WTC11 (cell line): ENCODE data around the gene ALDOB. TPM values are rescaled to one million over a fixed set of nuclear protein-coding genes. Genes with fewer than 3 reads are reported as not detected.

Experiments used
- ATAC-seq: fragments of 200-7000 bp; cut with Tn5 transposase; 2 replicates; pipeline ENCODE4 v1.10.0; 2021; ENCODE audit warnings: mild to moderate bottlenecking, moderate library complexity
- CTCF ChIA-PET: fragments of 300-600 bp; sonication (Branson Sonifier 250); formaldehyde crosslinking; loops from one replicate; lab custom pipeline; 2021; ENCODE audit warnings: antibody characterized with exemption; lab: Charles Lee
- POLR2A ChIA-PET: fragments of 350-600 bp; sonication (Branson Sonifier 250); formaldehyde crosslinking; loops from one replicate; lab custom pipeline; 2021; ENCODE audit warnings: antibody characterized with exemption; lab: Charles Lee
- DNase-seq: peaks from one replicate; pipeline ENCODE4 v3.0.0; 2021; ENCODE audit warnings: low spot score
- H3K27ac Mint-ChIP-seq: 2 replicates; pipeline ENCODE4 v1.8.0; 2021; ENCODE audit warnings: mixed read lengths
- H3K27me3 Mint-ChIP-seq: 2 replicates; pipeline ENCODE4 v1.8.0; 2021; ENCODE audit warnings: low read depth, mild to moderate bottlenecking, moderate library complexity, mixed read lengths
- H3K36me3 Mint-ChIP-seq: 2 replicates; pipeline ENCODE4 v1.8.0; 2021; ENCODE audit warnings: mixed read lengths
- H3K4me1 Mint-ChIP-seq: 2 replicates; pipeline ENCODE4 v1.8.0; 2022; ENCODE audit warnings: mixed read lengths
- H3K4me3 Mint-ChIP-seq: 2 replicates; pipeline ENCODE4 v1.8.0; 2021; ENCODE audit warnings: mild to moderate bottlenecking, moderate library complexity, mixed read lengths
- H3K9me3 Mint-ChIP-seq: 2 replicates; pipeline ENCODE4 v1.8.0; 2021; ENCODE audit warnings: mixed read lengths
- CBFB ChIP-seq: sonication (generic); formaldehyde crosslinking; IDR thresholded peaks from 2 replicates; pipeline ENCODE4 v1.8.1; 2022; ENCODE audit warnings: mild to moderate bottlenecking, low read depth, missing genetic modification reagents
- CREM ChIP-seq: sonication (generic); formaldehyde crosslinking; IDR thresholded peaks from 2 replicates; pipeline ENCODE4 v1.8.1; 2022; ENCODE audit warnings: mild to moderate bottlenecking, missing genetic modification reagents, moderate library complexity
- ELF4 ChIP-seq: sonication (generic); formaldehyde crosslinking; IDR thresholded peaks from 2 replicates; pipeline ENCODE4 v1.8.1; 2022; ENCODE audit warnings: low read depth, mild to moderate bottlenecking, moderate library complexity, missing genetic modification reagents
- EMX1 ChIP-seq: fragments of 250-450 bp; sonication (Bioruptor Pico); IDR thresholded peaks from 2 replicates; pipeline ENCODE4 v1.8.0; 2021; ENCODE audit warnings: mild to moderate bottlenecking
- RELA ChIP-seq: sonication (generic); formaldehyde crosslinking; IDR thresholded peaks from 2 replicates; pipeline ENCODE4 v1.8.1; 2022; ENCODE audit warnings: missing genetic modification reagents, mild to moderate bottlenecking, borderline replicate concordance
- SMAD4 ChIP-seq: sonication (generic); formaldehyde crosslinking; IDR thresholded peaks from 2 replicates; pipeline ENCODE4 v1.8.0; 2022; ENCODE audit warnings: mild to moderate bottlenecking, missing genetic modification reagents
- TP53 ChIP-seq: sonication (generic); formaldehyde crosslinking; IDR thresholded peaks from 2 replicates; pipeline ENCODE4 v1.8.1; 2023; ENCODE audit warnings: mild to moderate bottlenecking, missing genetic modification reagents
- total RNA-seq: library from RNA; stranded (reverse); gene quantifications from 3 replicates; pipeline ENCODE4 v1.2.3, GENCODE V29; 2021
- TF ChIP-seq, protein P1 (sequence below): fragments of 250-450 bp; sonication (Bioruptor Pico); IDR thresholded peaks from 2 replicates; pipeline ENCODE4 v1.9.0; 2021; ENCODE audit warnings: mild to moderate bottlenecking
- TF ChIP-seq, protein P2 (sequence below): fragments of 250-450 bp; sonication (Bioruptor Pico); conservative IDR thresholded peaks from 2 replicates; pipeline ENCODE4 v1.9.0; 2021; ENCODE audit warnings: mild to moderate bottlenecking
- TF ChIP-seq, protein P3 (sequence below): sonication (generic); formaldehyde crosslinking; IDR thresholded peaks from 2 replicates; pipeline ENCODE4 v1.8.0; 2022; ENCODE audit warnings: missing genetic modification reagents
- TF ChIP-seq, protein P4 (sequence below): fragments of 250-450 bp; sonication (Bioruptor Pico); IDR thresholded peaks from 2 replicates; pipeline ENCODE4 v1.8.0; 2021; ENCODE audit warnings: mild to moderate bottlenecking
- TF ChIP-seq, protein P5 (sequence below): sonication (generic); formaldehyde crosslinking; IDR thresholded peaks from 2 replicates; pipeline ENCODE4 v1.8.1; 2023; ENCODE audit warnings: mild to moderate bottlenecking, missing genetic modification reagents, moderate library complexity
- TF ChIP-seq, protein P6 (sequence below): sonication (generic); formaldehyde crosslinking; IDR thresholded peaks from 2 replicates; pipeline ENCODE4 v1.8.0; 2022; ENCODE audit warnings: mild to moderate bottlenecking, missing genetic modification reagents

Gene ALDOB
- total RNA-seq, 1 experiment from 2014 or later = 0.94 TPM

DNA sequence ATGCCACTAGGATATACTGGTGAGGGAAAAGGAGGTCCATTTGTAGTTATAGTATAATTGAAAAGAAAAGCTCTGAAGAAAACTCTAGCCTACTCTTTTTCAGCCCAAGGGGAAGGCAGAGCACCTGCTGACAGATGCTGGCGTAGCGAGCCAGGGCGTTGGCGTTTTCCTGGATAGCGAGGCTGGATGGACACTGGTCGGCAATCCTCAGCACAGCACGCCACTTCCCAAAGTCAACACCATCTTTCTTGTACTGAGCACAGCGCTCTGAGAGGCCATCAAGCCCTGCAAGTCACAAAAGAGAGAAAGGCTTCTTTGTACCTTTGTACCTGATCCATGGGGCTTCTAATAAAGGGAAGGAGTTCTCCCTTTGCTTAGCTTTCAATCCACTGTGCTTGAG lies 8.2 kb downstream of the ALDOB start:
- no peaks in the 10 kb centered on the region for H3K9me3 Mint-ChIP-seq
- peaks cover 7% of the 10 kb centered on the region for H3K4me1 Mint-ChIP-seq
- DNase-seq = no peak
- no peaks in the 10 kb centered on the region for H3K36me3 Mint-ChIP-seq
- ChIA-PET CTCF (interaction anchor here (1.0 kb wide), 1 partner anchor 22 kb away, joined by 4 read pairs; no protein-coding TSS in a partner anchor), POLR2A (no interaction called here)
- H3K27ac Mint-ChIP-seq = no peak overlapping the region
- no peak overlapping the region for H3K4me3 Mint-ChIP-seq
- TF ChIP-seq TP53 (CRISPR knock-in tag) (no peak), ELF4 (CRISPR knock-in tag) (no peak), EMX1 (CRISPR knock-in tag) (no peak), SMAD4 (no peak), CBFB (CRISPR knock-in tag) (no peak), RELA (CRISPR knock-in tag) (no peak), CREM (CRISPR knock-in tag) (no peak)
- TF ChIP-seq, protein P1, sequence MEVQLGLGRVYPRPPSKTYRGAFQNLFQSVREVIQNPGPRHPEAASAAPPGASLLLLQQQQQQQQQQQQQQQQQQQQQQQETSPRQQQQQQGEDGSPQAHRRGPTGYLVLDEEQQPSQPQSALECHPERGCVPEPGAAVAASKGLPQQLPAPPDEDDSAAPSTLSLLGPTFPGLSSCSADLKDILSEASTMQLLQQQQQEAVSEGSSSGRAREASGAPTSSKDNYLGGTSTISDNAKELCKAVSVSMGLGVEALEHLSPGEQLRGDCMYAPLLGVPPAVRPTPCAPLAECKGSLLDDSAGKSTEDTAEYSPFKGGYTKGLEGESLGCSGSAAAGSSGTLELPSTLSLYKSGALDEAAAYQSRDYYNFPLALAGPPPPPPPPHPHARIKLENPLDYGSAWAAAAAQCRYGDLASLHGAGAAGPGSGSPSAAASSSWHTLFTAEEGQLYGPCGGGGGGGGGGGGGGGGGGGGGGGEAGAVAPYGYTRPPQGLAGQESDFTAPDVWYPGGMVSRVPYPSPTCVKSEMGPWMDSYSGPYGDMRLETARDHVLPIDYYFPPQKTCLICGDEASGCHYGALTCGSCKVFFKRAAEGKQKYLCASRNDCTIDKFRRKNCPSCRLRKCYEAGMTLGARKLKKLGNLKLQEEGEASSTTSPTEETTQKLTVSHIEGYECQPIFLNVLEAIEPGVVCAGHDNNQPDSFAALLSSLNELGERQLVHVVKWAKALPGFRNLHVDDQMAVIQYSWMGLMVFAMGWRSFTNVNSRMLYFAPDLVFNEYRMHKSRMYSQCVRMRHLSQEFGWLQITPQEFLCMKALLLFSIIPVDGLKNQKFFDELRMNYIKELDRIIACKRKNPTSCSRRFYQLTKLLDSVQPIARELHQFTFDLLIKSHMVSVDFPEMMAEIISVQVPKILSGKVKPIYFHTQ (CRISPR knock-in tag) = no peak
- TF ChIP-seq, protein P2, sequence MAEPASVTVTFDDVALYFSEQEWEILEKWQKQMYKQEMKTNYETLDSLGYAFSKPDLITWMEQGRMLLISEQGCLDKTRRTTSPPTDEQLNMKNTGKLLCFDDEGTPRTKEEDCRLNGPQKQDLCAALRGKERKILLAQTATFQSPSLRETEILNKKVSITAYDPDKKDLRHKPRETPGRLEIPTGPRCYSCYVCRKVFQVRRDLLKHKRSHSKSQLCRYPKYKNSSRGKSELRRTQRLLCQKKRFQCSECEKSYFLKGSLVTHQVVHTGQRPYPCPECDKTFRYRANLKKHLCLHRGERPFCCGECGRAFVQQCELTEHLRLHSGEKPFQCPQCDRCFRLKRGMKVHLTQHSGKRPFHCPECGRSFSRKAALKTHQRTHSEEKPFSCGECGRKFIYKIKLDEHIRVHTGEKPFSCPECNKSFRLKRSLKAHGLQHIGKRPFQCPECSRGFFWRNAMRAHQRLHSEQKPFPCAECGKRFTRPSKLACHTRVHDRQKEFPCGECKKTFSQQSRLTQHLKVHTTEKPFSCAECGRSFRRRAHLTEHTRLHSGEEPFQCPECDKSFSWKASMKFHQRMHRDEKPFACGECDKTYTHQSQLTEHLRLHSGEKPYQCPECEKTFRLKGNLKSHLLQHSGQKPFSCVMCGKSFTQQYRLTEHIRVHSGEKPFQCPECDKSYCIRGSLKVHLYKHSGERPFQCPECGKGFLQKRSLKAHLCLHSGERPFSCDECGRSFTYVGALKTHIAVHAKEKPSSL (CRISPR knock-in tag) = no peak
- TF ChIP-seq, protein P3, sequence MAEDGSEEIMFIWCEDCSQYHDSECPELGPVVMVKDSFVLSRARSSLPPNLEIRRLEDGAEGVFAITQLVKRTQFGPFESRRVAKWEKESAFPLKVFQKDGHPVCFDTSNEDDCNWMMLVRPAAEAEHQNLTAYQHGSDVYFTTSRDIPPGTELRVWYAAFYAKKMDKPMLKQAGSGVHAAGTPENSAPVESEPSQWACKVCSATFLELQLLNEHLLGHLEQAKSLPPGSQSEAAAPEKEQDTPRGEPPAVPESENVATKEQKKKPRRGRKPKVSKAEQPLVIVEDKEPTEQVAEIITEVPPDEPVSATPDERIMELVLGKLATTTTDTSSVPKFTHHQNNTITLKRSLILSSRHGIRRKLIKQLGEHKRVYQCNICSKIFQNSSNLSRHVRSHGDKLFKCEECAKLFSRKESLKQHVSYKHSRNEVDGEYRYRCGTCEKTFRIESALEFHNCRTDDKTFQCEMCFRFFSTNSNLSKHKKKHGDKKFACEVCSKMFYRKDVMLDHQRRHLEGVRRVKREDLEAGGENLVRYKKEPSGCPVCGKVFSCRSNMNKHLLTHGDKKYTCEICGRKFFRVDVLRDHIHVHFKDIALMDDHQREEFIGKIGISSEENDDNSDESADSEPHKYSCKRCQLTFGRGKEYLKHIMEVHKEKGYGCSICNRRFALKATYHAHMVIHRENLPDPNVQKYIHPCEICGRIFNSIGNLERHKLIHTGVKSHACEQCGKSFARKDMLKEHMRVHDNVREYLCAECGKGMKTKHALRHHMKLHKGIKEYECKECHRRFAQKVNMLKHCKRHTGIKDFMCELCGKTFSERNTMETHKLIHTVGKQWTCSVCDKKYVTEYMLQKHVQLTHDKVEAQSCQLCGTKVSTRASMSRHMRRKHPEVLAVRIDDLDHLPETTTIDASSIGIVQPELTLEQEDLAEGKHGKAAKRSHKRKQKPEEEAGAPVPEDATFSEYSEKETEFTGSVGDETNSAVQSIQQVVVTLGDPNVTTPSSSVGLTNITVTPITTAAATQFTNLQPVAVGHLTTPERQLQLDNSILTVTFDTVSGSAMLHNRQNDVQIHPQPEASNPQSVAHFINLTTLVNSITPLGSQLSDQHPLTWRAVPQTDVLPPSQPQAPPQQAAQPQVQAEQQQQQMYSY (CRISPR knock-in tag) = no peak
- TF ChIP-seq, protein P4, sequence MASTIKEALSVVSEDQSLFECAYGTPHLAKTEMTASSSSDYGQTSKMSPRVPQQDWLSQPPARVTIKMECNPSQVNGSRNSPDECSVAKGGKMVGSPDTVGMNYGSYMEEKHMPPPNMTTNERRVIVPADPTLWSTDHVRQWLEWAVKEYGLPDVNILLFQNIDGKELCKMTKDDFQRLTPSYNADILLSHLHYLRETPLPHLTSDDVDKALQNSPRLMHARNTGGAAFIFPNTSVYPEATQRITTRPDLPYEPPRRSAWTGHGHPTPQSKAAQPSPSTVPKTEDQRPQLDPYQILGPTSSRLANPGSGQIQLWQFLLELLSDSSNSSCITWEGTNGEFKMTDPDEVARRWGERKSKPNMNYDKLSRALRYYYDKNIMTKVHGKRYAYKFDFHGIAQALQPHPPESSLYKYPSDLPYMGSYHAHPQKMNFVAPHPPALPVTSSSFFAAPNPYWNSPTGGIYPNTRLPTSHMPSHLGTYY (CRISPR knock-in tag) = no peak
- TF ChIP-seq, protein P5, sequence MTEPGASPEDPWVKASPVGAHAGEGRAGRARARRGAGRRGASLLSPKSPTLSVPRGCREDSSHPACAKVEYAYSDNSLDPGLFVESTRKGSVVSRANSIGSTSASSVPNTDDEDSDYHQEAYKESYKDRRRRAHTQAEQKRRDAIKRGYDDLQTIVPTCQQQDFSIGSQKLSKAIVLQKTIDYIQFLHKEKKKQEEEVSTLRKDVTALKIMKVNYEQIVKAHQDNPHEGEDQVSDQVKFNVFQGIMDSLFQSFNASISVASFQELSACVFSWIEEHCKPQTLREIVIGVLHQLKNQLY = no peak
- TF ChIP-seq, all 79 proteins: peak for 0
- H3K27me3 Mint-ChIP-seq = peaks cover 5% of the 10 kb centered on the region
- no peak for ATAC-seq

DNA sequence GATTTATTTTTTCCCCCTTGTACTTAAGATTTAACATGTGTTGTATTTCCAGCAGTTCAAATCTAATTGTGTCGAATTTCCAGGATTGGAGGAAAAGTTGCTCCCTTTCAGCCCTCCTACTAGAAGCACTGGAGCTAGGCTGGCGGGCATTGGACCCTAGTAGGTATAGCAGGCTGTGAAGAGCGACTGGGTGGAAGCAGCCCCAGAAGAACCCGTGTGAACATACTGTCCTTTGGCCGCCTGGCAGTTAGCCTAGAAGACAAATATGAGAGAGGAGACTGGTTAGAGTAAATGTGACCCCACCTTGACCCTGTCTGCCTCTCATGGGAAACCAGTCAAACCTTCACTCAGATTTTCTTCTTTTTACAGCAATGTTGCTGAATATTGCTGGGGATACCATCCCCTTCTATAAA lies 13.9 kb downstream of the ALDOB start:
- ChIA-PET CTCF (interaction anchor here (0.5 to 1.7 kb wide), 2 partner anchors 65 to 142 kb away, joined by 3 to 4 read pairs; a partner anchor contains a TSS), POLR2A (no interaction called here)
- no peaks in the 10 kb centered on the region for H3K36me3 Mint-ChIP-seq
- ATAC-seq = no peak
- no peaks in the 10 kb centered on the region for H3K27me3 Mint-ChIP-seq
- TF ChIP-seq, protein P6, sequence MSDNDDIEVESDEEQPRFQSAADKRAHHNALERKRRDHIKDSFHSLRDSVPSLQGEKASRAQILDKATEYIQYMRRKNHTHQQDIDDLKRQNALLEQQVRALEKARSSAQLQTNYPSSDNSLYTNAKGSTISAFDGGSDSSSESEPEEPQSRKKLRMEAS (CRISPR knock-in tag) = no peak
- H3K9me3 Mint-ChIP-seq = no peaks in the 10 kb centered on the region
- no peak overlapping the region for H3K4me3 Mint-ChIP-seq
- DNase-seq = no peak
- no peak overlapping the region for H3K27ac Mint-ChIP-seq
- H3K4me1 Mint-ChIP-seq = peaks cover 6% of the 10 kb centered on the region
